Neural cell (in vitro differentiated cells): Measurements from ENCODE around the gene C11orf86.

Experiments
- CTCF ChIP-seq: fragments of 450-650 bp; IDR thresholded peaks from 2 replicates; pipeline ENCODE4 v1.5.1; 2014; ENCODE audit warnings: antibody characterized with exemption, mild to moderate bottlenecking, moderate library complexity; ENCODE audit not compliant: poor library complexity, severe bottlenecking
- EZH2 ChIP-seq: fragments of 200-600, 300-800 bp; shearing (Covaris generic), sonication (generic); IDR thresholded peaks from 2 replicates; pipeline ENCODE4 v1.6.1; 2014; ENCODE audit warnings: antibody characterized with exemption, low read length, borderline replicate concordance, mild to moderate bottlenecking; ENCODE audit not compliant: insufficient read depth, poor library complexity, severe bottlenecking
- MXI1 ChIP-seq: fragments of 450-650 bp; conservative IDR thresholded peaks from 2 replicates; pipeline ENCODE4 v1.6.1; 2014; ENCODE audit warnings: antibody characterized with exemption, mild to moderate bottlenecking; ENCODE audit not compliant: poor library complexity, severe bottlenecking
- RAD21 ChIP-seq: fragments of 450-650 bp; conservative IDR thresholded peaks from 2 replicates; pipeline ENCODE4 v1.6.1; 2014; ENCODE audit warnings: antibody characterized with exemption, mild to moderate bottlenecking, moderate library complexity

GRCh38 chr11:66934950-66935779, 39.9 kb upstream of the C11orf86 start:
- no peak for TF ChIP-seq CTCF
- no peak for TF ChIP-seq MXI1
- TF ChIP-seq EZH2: no peak
- TF ChIP-seq RAD21: no peak
